Testis (tissue), 2 donors: Measurements from ENCODE around the gene EFNA1.

Experiments
- POLR2A ChIP-seq: fragments of 450-650 bp; IDR thresholded peaks from one replicate; pipeline ENCODE4 v1.6.1; 2017; ENCODE audit warnings: antibody characterized with exemption, mild to moderate bottlenecking, moderate library complexity
- TF ChIP-seq, protein P1 (sequence below), 3 experiments: fragments of 450-650 bp in 2 of 3; fragments of 200-600 bp in 1 of 3; sonication (generic) in 1 of 3; IDR thresholded peaks; one replicate each; pipeline ENCODE4 v1.5.1; 2016 to 2019; ENCODE audit warnings: antibody characterized with exemption in 3 of 3, mild to moderate bottlenecking in 2 of 3, moderate library complexity in 1 of 3

DNA sequence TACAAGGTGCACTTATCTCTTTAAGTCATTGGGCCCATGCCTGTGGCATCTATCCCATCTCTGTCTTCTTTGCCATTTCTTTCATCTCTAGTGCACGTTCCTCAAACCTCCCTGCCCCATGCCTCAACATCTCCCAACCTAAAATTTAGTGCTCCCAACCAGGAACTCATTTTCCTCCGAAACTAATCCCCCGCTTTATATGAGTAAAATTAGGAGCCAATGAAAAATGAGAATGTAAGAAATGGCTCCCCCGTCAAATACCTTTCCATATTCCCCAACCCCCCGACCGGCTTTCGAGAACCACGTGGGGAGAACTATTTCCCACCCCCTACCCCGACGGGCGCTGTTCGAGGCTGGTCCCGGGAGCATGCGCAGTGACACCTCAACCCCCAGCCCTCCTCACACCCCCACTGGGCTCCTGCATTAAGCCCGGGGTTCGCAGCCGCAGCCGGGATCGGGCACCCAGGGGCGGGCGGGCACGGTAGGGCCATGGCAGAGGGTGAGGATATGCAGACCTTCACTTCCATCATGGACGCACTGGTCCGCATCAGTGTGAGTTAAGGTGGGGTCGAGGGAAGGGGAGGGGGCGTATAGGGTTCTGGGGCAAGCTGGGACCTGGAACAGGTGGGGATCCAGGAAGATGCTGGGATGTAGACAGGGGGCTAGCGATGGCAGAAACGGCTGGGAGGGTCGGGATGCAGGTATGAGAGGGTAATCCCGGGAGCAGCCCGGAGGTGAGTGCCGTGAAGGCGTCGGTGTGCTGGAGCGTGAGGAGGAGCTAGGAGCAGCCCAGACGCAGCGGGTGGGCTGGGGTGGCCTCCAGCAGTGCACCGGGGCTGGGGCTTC, 46.0 kb downstream of the EFNA1 start, which contains the start of gene TRIM46:
- TF ChIP-seq, protein P1, sequence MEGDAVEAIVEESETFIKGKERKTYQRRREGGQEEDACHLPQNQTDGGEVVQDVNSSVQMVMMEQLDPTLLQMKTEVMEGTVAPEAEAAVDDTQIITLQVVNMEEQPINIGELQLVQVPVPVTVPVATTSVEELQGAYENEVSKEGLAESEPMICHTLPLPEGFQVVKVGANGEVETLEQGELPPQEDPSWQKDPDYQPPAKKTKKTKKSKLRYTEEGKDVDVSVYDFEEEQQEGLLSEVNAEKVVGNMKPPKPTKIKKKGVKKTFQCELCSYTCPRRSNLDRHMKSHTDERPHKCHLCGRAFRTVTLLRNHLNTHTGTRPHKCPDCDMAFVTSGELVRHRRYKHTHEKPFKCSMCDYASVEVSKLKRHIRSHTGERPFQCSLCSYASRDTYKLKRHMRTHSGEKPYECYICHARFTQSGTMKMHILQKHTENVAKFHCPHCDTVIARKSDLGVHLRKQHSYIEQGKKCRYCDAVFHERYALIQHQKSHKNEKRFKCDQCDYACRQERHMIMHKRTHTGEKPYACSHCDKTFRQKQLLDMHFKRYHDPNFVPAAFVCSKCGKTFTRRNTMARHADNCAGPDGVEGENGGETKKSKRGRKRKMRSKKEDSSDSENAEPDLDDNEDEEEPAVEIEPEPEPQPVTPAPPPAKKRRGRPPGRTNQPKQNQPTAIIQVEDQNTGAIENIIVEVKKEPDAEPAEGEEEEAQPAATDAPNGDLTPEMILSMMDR (IDR thresholded peaks at IDR 0.05), result no peak
- TF ChIP-seq POLR2A, result no peak
